IPS-18c (cell line): ENCODE measurements around the gene CDKN2B-AS1.

Experiments used
- H3K4me3 ChIP-seq: 2 replicates; pipeline ENCODE4 v1.7.0; 2013; ENCODE audit warnings: low read depth, mild to moderate bottlenecking, low read length, moderate library complexity; ENCODE audit not compliant: insufficient read depth
- H3K9me3 ChIP-seq: one replicate; pipeline ENCODE4 v1.6.1; 2013; ENCODE audit warnings: mild to moderate bottlenecking, low read length, moderate library complexity; ENCODE audit not compliant: control insufficient read depth, insufficient read depth

The CDKN2B-AS1 gene

DNA sequence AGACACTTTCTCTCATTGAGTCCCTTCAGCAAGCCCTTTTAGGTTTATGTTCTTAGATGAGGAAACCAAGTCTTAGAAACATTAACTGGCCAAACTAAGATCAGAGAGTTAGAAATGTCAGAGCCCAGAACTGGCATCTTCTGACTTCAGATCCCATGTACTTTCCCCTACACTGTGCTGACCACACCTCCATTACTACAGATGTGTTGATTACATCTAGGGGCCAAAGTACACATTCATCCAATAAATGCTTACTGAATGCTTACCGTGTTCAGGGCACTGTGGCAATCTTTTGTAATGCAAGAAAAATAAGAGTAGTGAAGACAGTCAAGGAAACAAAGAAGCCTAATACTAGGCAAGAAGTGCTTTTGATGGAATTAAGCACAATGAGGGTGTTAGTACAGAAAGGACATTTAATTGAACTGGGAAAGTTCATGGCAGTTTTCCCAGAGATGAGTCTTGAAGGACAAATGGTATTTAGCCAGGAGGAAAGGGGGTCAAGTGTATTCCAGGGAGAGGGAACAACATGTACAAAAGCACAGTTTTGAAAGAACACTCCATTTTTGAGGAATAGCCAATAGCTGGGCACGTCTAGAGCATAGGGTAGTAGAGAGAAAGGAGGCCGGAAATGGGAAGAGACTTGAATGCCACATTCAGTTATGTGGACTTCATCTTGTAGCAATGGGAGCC, 104.2 kb downstream of the CDKN2B-AS1 start:
- Histone ChIP-seq H3K9me3 (no peaks in the 10 kb centered on the region), H3K4me3 (no peak overlapping the region)

DNA sequence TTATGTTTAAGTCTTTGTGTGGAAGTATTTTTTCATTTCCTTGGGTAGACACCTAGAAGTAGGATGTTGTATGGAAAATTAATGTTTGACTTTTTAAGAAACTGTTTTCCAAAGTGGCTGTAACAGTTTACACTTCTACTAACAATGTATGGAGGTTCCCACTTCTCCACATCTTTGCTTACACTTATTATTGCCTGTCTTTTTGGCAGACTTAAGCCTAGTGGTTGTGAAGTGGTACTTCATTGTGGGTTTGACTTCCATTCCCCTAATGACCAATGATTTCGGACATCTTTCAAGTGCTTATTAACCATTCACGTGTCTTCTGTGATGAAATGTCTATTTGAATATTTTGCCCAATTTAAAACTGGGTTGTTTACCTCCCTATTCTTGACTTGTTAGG, 106.0 kb downstream of the CDKN2B-AS1 start:
- H3K4me3 ChIP-seq = no peak overlapping the region
- no peaks in the 10 kb centered on the region for H3K9me3 ChIP-seq

GRCh38 chr9:22102146-22103053, 107.8 kb downstream of the CDKN2B-AS1 start:
- H3K4me3 ChIP-seq = no peak overlapping the region
- H3K9me3 ChIP-seq = no peaks in the 10 kb centered on the region

- Histone ChIP-seq H3K4me3 (no peak overlapping the region), H3K9me3 (no peaks in the 10 kb centered on the region)
These were observed 109.3 kb downstream of the CDKN2B-AS1 start for GRCh38 chr9:22103685-22104575.

DNA sequence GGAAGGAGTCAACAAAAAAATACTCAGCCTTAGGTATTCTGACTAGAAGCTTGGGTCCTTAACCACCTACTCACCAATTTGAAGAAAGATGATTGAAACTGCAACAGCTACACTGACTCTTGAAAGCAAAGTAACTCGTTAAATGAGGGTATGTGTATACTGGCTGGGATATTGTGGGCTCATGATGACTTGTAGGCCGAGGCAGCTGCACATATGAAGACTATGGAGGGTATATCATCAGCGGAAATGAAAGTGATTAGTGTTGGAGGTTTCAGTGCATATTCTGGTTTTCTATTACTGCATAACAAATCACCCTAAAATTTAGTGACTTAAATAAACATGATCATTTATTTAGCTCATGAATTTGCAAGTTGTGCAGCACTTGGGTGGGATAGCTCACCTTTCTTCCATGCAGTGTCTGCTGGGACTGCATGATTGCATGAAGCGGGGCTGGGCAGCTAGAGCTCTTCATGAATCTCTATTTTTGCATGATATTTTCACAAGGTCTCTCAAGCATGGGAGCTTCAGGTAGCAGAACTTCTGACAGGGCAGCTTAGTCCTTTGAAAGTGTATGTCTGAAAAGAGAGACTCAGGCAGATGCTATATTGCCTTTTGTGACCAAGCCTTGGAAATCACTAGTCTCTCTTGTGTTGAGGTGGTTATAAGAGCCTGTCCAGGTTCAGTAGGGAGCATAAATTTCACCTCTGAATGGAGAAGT, 110.6 kb downstream of the CDKN2B-AS1 start:
- H3K4me3 ChIP-seq = no peak overlapping the region

DNA sequence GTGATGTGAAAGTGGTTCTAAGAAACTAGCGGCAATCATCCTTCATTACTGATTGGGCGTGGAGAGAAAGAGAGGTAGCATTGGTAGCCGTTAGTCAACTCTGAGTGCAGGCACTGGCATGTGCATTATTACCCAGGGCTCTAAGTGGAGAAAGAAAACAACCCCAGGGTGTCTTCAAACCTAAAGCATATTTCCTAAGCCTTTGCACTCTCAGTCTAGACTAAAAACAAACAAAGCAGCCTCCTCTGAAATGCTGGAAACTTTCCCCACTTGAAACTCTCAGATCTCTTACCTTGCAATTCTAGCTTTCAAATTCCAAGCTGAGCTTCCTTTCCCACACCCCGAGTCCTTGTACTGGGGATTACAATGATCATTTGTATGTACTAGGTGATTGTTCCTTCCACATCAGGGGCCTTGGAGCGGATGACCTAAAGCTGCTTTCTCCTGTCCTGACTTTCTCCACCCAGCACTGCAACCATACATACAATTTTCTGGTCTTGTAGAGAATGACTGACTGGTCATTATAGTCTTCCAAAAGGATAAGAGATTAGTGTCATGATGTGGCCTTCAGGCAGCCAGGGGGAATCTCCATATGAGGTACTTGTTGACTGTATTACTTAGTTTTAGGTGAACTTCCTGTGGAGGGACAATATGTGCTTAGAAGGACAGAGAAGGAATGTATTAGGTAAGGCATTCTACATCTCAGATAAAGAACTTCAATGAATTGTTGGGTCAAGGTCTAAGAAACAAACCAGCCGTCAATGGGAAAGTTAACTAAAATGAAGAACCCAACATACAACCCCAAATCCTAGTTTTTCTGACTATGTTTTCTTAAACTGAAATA, 112.8 kb downstream of the CDKN2B-AS1 start:
- H3K9me3 ChIP-seq = no peaks in the 10 kb centered on the region
- H3K4me3 ChIP-seq = no peak overlapping the region

More for the DNA sequence above, 110.6 kb downstream of the CDKN2B-AS1 start:
- H3K9me3 ChIP-seq = no peaks in the 10 kb centered on the region

DNA sequence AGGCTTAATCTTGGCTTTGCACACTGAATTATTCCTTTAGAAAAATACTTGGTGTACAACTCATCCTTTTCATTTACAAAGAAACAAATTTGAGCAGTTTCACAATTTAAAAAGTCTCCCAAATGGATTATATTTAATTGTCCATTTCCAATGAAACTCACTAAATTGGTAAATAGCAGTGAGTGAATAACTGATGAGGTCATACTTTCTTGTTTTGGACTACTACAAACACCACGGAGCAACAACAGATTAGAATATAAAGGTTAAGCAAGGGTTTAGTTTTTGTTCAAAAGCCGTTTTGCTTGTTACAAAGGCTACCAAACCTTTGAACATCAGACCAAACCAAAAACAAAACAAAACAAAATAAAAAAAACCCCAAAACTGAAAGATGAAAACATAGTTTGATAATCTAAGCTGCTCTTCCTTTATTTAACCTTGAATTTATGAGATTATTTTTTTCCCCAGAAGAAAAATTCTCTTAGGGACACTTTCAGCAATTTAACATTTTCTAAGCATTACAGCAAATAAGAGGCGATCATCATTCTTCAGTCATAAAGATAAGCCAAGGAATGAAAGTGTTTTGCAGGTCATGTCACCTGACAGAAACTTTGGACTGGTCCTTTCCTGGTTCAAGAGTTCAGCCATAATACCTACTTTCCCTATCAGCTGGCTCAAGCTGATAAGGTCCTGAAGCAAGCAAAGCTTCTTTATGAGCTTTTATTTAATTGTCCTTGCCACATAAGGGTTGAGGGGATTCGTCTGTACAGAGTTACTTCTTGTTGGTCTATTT, 114.2 kb downstream of the CDKN2B-AS1 start:
- no peaks in the 10 kb centered on the region for H3K9me3 ChIP-seq

GRCh38 chr9:22111176-22111953, 116.8 kb downstream of the CDKN2B-AS1 start:
- Histone ChIP-seq H3K4me3 (no peak overlapping the region), H3K9me3 (no peaks in the 10 kb centered on the region)

More for the DNA sequence above, 114.2 kb downstream of the CDKN2B-AS1 start:
- H3K4me3 ChIP-seq = no peak overlapping the region

GRCh38 chr9:22111954-22112247, 117.3 kb downstream of the CDKN2B-AS1 start:
- Histone ChIP-seq H3K4me3 (no peak overlapping the region), H3K9me3 (no peaks in the 10 kb centered on the region)

GRCh38 chr9:22112870-22113821, 118.6 kb downstream of the CDKN2B-AS1 start:
- no peak overlapping the region for H3K4me3 ChIP-seq
- no peaks in the 10 kb centered on the region for H3K9me3 ChIP-seq

- Histone ChIP-seq H3K9me3 (no peaks in the 10 kb centered on the region), H3K4me3 (no peak overlapping the region)
These were observed 120.4 kb downstream of the CDKN2B-AS1 start for GRCh38 chr9:22114956-22115355.

GRCh38 chr9:22116758-22117157, 122.2 kb downstream of the CDKN2B-AS1 start:
- Histone ChIP-seq H3K9me3 (no peaks in the 10 kb centered on the region), H3K4me3 (no peak overlapping the region)

DNA sequence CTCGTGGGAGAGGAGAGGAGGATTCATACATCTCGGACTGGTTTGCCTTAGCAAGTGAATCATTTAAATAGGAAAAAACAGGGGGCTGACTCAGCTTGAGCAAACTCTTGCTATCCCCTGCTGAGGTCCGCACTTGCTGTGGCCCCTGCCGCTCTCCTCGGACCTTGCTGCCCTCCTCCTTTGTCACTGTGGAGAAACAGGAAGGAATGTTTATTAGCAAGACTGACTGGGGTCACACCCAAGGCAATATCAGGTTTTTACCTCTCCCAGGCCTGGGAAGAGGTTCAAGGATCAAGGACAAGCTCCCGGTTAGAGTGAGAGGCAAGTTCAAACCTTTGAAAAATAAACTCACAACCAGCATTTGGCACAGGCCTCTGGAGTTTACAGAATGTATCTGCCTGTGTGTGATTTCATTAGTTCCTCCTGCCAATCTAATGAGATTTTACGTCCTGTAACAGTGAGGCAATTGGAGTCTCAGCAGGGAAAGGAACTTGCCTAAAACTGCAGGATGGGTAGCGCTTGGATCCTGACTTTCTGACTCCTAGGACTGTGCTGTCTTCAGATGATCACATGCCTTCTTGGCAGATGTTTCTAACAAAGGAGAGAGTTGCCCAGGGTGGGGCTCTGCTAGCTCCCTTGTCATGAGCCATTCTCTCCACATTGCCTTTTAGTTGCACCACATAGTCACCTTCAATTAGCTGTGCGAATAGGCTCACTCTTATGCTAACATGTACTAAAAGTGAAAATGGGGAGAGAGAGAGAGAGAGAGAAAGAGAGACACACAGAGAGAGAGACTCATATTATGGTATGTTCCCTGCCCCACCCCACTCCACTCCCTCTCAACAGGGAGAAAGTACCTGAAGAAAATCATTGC, 123.2 kb downstream of the CDKN2B-AS1 start:
- no peaks in the 10 kb centered on the region for H3K9me3 ChIP-seq
- H3K4me3 ChIP-seq = no peak overlapping the region
